ENCODE results near the gene DNAH3. TPM values are rescaled to one million over a fixed set of nuclear protein-coding genes. Genes with fewer than 3 reads are reported as not detected.
"Not testable (repeated sequence)": the region's sequence is repeated elsewhere in the genome, so short reads cannot be mapped to it uniquely, and the experiment has no call there.

The DNAH3 gene
- total RNA-seq, 1 donor from 2014 or later, result 0.41 TPM

- not testable (repeated sequence) for DNase-seq (ENCODE audit: low spot score in 2 of 2); FAIRE-seq
Measured at GRCh38 chr16:21170116-21170515, 19.5 kb upstream of the DNAH3 start.

GRCh38 chr16:21169249-21169981 lies 18.8 kb upstream of the DNAH3 start:
- no peak for DNase-seq (ENCODE audit: low spot score in 2 of 2)
- FAIRE-seq, result no peak

GRCh38 chr16:21167929-21168602 lies 17.4 kb upstream of the DNAH3 start:
- DNase-seq (ENCODE audit: low spot score in 2 of 2), result no peak

GRCh38 chr16:21167360-21167759 lies 16.7 kb upstream of the DNAH3 start:
- no peak for FAIRE-seq
- DNase-seq (ENCODE audit: low spot score in 2 of 2), result no peak

More at GRCh38 chr16:21167929-21168602, 17.4 kb upstream of the DNAH3 start:
- FAIRE-seq, result no peak

DNA sequence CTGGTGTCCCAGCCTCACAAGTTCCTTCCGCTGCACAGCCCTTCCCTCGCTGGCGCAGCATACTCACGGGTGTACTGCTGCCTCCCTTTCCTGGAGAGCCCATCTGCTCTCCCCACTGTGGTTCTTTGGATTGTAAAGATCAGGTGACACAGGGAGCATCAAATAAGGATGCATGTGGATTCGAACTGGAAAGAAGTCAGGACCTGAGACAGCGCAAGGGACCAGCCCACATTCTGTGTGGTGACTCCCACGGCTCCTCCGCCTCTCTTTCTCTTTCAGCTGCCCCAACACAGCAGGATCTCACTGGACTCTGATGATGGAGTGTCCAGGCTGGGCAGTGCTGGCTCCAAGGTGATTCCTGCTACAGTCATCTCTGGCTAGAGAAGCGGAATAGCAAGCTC lies 15.9 kb upstream of the DNAH3 start:
- FAIRE-seq, result no peak
- DNase-seq (ENCODE audit: low spot score in 2 of 2), result no peak

- no peak for FAIRE-seq
- no peak for DNase-seq (ENCODE audit: low spot score in 2 of 2)
Measured at GRCh38 chr16:21164521-21165168, 14.0 kb upstream of the DNAH3 start.

GRCh38 chr16:21163576-21163975 lies 12.9 kb upstream of the DNAH3 start:
- FAIRE-seq (no peak), DNase-seq (ENCODE audit: low spot score in 2 of 2) (no peak)

DNA sequence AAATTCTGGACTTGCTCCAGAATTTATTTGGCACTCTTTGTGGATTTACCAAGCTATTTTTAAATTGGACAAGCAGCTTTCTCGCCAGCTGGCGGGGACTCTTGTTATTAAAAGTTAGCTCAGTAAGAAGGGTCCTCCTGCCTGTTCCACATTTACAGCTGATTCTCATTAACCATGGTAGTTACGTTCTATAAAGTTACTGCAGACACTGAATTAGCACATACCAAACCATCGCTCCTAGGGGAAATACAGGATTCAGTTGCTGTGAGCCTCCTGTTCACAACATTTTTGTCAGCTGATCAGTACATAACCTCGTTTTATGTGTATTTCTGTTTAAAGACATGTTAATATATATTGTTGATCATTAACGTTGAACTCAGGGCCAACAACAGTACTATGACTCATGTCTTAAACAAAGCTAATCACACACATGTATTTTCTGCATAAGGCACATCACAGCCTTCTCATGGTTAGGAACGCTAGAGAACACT lies 12.1 kb upstream of the DNAH3 start:
- no peak for DNase-seq (ENCODE audit: low spot score in 2 of 2)
- FAIRE-seq, result no peak

GRCh38 chr16:21161211-21161610 lies 10.6 kb upstream of the DNAH3 start:
- FAIRE-seq (no peak), DNase-seq (ENCODE audit: low spot score in 2 of 2) (no peak)

- FAIRE-seq (no peak), DNase-seq (ENCODE audit: low spot score in 2 of 2) (no peak)
Measured at GRCh38 chr16:21160276-21160675, 9.6 kb upstream of the DNAH3 start.

DNA sequence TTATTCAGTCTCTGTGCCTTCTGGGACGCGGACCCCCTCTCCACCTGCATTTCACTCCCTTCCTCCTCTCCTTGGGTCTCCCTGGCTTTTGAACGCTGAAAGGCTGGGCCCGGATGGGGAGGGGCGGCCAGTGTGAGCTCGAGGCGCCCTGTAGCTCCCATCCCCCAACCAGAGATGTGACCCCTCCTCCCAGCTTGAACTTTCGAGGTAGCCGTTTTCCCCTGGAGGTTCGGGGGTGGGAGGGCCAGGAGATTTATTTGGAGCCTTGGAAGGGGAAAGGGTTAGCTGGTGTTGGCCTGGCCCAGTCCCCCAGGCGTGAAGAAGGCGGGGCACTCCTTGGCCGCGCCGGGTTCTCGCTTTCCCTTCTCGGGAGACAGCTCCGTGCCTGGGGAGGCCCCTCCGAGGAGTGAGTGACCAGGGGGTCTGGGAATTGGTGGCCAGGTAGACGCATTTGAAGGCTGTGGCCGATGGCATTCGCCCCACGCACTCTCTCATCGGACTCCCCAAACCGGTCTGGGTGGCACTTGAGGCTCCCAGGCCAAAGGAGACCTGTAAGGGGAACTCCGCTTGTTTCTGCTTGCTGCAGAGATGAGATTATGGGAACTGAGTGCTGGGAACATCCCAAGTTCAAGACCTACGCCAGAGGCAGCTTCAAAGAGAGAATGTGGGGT lies 8.8 kb upstream of the DNAH3 start:
- FAIRE-seq (no peak), DNase-seq (ENCODE audit: low spot score in 2 of 2) (no peak)

DNA sequence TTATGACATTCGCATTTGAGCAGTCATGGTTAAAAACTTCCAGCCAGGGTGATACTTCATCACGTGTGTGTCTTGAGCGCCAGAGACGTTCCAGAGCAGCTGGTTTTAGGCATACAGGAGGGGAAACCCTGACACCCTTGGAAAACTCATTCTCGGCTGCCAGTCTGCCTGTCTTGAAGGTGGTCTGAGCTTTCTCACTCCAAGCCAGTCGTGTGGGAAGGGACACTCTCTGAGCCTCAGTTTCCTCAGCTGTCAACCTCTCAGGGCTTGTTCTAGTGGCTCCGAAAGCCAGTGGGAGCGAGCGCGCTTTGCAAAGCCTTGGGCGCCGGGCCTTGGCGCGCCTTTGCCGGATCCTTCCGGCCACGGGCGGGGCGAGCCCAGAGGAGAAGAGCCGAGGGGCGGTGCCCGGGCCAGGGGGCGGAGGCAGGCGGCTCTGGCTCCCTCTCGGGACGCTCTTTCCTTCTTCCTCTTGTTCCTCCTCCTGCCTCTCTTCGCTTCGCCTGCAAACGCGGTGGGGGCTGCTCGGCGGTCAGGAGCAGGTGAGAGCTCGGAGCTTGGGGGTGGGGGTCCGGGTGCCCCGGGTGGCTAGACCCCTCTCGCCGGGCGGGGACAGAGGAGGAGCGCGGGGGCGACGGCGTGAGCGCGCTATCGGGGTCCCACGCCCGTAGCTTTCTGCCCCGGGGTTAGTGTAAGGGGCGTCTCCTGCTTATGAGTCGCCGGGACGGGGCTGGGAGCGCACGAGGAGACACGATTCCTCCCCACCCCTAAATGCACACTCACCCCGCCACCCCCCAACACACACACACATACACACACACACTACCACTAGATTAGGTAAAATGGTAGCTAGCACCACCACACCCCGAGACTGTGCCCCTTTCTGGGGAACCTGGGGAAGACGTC lies 7.8 kb upstream of the DNAH3 start, which contains the start of gene LDAF1:
LDAF1 (plus strand) TSS at position 467 of the 903 bp plus-strand sequence. CDS start 2,509 bp downstream, outside the sequence.
- DNase-seq (ENCODE audit: low spot score in 2 of 2) (peak; percentile 59 to 74), FAIRE-seq (no peak)

DNA sequence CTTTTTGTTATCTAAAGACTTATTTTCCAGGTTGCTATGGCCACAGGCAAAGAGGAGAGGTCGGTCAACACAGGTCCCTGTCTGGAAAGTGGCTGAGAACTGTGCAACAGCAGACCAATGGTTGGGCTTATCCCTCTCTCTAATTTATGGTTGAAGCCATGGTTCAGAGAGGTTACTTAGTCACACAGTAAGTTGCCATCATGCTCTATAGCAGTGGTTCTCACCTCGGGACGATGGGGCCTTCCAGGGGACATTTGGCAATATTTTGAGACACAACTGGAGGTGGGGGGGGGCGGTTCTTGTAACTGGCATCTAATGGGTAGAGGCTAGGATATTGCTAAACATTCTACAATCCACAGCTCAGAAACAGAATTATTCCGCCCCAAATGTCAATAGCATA lies 7.0 kb upstream of the DNAH3 start:
- FAIRE-seq, result no peak
- DNase-seq (ENCODE audit: low spot score in 2 of 2), result no peak

DNA sequence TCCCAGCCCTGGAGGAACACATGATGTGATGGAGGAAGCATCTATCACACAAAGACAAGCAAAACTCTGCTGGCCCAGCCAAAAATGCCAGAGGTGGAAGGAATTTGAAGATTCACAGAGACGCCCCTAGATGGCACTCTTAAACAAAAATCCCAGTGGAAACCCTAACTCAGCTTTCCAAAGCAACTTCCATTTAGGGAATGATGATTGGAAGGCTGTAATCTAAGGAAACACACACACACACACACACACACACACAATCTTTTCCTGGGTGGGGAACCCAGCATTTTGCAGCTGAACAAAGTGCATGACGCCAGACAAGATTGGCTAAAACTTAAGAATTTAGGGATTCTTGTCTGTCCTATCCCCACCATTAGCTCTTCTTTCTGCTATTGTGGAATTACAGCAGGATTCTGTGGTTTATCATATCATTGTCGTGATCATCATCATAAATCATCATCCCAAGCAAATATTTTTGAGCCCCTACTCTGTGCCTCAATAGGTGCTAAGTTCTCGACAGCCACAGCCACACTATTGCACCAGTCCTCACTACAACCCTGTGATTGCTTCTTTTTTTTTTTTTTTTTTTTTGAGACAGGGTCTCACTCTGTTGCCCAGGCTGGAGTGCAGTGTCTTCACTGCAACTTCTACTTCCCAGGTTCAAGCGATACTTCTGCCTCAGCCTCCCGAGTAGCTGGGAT lies 6.3 kb upstream of the DNAH3 start:
- no peak for FAIRE-seq
- peak; percentile 69 to 77 for DNase-seq (ENCODE audit: low spot score in 2 of 2)

- not testable (repeated sequence) for FAIRE-seq; DNase-seq (ENCODE audit: low spot score in 2 of 2)
Measured at GRCh38 chr16:21156011-21156410, 5.4 kb upstream of the DNAH3 start.

GRCh38 chr16:21153124-21153729 lies 2.6 kb upstream of the DNAH3 start:
- DNase-seq (ENCODE audit: low spot score in 2 of 2); FAIRE-seq: not testable (repeated sequence)

GRCh38 chr16:21152160-21153030 lies 1.7 kb upstream of the DNAH3 start:
- not testable (repeated sequence) for DNase-seq (ENCODE audit: low spot score in 2 of 2); FAIRE-seq

- DNase-seq (ENCODE audit: low spot score in 2 of 2) (no peak), FAIRE-seq (no peak)
Measured at GRCh38 chr16:21145738-21146137, 4.9 kb downstream of the DNAH3 start.

All from frontal cortex (tissue), 4 donors.